Stimulated activated CD8-positive, alpha-beta memory T cell treated with anti-CD3 and anti-CD28 coated beads, Interleukin-12 subunit alpha, Interleukin-12 subunit beta, amount 100 ng/mL, for 24 hours (primary cell): ENCODE results near the gene CNN3.

Source experiments
- DNase-seq: peaks from one replicate; pipeline ENCODE4 v3.0.0-alpha.2; 2020; ENCODE audit errors: extremely low read depth

The CNN3 gene

GRCh38 chr1:94922761-94923331 lies 4.1 kb downstream of the CNN3 start:
- no peak for DNase-seq

DNA sequence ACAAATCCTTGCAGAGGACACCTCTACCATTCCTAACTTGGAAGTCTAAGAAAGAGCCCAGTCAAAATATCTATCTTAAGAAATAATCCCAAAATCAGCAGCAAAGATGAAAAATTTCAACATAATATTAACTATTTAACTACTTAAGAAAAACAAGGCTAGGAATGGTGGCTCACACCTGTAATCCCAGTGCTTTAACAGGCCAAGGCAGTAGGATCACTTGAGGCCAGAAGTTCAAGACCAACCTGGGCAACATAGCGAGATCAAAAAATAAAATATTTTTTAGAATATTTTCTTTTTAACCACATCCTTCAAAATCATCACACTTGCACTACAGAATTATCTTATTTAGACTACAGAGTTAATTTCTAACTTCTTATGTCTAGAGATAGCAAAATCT lies 4.9 kb downstream of the CNN3 start:
- DNase-seq, result no peak

DNA sequence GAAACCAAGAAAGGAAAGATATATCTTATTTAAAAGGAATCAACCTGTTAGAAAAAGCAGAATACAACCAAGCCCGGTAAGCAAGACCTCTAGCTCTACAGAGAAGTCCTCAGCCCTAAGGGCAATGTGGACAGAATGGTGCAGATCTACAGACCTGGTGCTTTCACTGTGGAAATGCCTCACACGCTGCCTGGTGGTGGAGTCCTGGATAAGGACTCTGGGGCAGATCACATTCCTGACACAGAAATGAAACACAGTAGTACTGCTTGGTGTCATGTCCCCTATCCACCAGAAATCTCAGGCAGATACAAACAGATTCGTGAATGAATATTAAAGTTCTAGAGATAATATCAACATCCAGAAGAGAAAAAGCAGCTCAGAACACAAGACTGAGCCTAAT lies 6.8 kb downstream of the CNN3 start:
- DNase-seq, result no peak

GRCh38 chr1:94919241-94920030 lies 7.5 kb downstream of the CNN3 start:
- DNase-seq, result no peak

DNA sequence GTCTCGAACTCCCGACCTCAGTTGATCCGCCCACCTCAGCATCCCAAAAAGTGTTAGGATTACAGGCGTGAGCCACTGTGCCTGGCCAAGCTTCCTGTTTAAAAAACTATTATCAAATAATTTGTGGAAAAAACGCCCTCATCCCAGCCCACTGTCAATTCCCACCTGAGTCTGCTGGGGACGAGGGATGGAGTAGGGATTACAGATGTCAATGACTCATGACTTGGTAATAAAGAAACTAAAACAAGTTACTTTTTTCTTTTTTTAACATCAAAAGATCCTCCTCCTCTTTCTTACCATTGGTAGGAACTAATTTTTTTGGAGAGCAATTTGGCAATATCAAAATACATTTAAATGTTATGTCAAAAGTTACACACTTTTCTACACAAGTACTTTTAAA lies 9.7 kb downstream of the CNN3 start:
- DNase-seq, result no peak

DNA sequence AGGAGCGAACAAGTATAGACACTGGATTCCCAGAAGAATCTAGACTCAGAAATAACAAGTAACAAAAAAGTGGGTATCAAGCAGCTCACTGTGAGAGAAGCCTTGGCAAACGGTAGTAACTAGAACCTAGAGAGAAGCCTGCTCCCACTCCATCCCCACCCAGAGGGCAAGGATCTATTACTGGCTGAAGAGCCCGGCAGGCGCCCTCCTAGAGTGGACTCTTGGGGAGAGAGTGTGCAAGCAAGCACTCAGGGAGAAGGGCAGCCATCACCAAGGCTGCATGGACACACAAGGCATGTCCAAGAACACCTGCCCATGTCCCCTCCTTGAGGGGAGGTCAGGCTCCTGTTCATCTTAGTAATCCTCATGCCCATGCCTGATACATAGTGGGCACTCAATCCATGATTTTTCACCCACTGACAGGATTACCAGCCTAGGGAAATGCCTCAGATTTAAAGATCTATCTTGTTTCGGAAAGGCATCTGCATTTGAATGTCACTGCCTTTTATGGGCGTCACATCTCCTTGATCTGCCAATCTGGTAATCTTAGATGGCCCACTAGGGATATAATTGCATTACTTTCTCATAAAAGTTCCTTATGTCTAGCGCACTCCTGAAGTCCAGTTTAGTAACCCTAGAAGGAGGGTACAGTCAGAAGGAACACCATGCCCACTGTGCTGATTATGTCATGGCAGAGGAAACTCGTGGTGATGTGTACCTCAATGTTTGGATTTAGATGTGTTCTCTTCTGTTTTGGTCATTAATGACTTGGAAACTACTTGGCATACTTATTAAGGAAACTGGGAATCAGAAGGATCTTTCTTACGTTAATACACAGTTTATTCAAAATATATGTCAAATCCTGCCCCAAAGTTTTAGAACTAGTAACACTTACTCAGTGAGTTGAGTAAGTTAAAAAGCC lies 14.4 kb downstream of the CNN3 start:
- DNase-seq, result no peak

DNA sequence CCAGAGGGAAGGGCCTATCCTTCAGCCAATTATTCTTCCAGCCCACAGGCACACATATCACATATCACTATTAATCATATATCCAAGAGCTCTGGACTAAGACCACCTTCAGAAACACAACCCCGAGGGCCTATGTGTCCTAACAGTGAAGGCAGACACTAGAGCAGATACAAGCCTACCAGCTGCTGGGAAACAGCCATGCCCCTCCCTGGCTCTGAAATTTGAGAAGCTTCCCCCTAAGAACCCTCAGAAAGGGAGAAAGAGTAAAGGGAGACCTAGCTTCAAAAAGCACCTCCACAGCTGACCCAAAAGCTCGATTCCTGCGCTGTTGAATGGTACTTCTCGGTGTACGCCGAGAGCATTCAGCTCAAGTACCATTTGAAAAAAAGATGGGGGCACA lies 17.4 kb downstream of the CNN3 start:
- no peak for DNase-seq

- DNase-seq, result no peak
Measured at GRCh38 chr1:94908965-94909364, 17.9 kb downstream of the CNN3 start.

DNA sequence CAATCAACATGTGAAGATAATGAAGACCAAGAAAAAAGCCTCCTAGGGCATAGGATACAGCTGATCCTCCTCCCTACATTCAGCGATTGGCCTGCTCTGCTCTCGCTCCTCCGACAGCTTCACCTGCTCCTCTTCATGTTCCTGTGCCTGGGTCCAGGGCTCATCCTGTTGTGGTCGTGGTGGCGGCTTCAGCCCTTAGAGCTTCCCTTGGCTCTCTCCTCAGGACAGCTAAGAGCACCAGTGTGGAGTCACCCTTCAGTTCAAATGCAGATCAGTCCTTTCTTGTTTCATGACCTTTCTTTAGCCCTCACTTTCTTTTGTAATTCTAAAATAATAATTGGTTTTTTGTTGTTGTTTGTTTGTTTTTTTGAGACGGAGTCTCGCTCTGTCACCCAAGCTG lies 18.7 kb downstream of the CNN3 start:
- DNase-seq, result no peak

- DNase-seq, result no peak
Measured at GRCh38 chr1:94907136-94907535, 19.8 kb downstream of the CNN3 start.

- DNase-seq, result no peak
Measured at GRCh38 chr1:94906382-94906781, 20.5 kb downstream of the CNN3 start.

DNA sequence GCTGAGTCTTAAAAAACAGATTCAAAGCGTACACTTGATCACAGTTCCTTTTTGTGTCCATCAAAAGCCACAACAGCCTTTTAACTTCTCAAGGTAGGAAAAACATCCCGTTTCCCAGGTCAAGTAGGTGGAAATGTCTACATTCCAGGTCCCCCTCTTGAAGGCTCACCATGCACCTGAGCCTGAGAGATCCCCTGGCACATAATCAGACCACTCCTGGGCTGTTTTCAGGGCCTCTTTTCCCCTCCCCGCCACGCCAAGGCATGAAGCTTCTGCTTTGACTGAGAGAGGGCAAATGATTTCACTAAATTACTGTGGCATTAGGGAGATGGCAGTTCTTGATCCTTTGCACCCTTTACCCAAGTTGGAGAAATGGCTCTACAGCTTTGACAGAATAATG lies 21.7 kb downstream of the CNN3 start:
- no peak for DNase-seq

GRCh38 chr1:94903280-94904009 lies 23.5 kb downstream of the CNN3 start:
- no peak for DNase-seq

- DNase-seq, result no peak
Measured at GRCh38 chr1:94901841-94902240, 25.1 kb downstream of the CNN3 start.

DNA sequence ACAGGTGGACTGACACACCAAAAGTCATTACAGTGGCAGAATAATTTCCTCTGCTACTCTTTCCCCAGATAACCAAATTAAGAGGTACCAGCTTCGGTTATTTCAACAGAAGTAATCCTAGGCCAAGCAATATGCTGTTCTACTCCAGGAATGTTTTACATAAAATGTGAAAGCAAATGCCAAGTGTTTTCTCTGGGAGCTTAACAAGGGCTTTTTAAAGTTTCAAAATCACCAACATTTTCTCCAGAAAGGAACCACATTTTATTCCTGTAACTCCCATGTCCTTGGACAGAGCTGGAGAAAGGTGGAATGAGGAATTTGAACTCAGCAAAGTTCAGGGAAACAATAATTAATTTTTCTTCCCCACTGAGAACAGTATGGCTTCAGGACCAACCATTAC lies 27.2 kb downstream of the CNN3 start:
- DNase-seq, result no peak

DNA sequence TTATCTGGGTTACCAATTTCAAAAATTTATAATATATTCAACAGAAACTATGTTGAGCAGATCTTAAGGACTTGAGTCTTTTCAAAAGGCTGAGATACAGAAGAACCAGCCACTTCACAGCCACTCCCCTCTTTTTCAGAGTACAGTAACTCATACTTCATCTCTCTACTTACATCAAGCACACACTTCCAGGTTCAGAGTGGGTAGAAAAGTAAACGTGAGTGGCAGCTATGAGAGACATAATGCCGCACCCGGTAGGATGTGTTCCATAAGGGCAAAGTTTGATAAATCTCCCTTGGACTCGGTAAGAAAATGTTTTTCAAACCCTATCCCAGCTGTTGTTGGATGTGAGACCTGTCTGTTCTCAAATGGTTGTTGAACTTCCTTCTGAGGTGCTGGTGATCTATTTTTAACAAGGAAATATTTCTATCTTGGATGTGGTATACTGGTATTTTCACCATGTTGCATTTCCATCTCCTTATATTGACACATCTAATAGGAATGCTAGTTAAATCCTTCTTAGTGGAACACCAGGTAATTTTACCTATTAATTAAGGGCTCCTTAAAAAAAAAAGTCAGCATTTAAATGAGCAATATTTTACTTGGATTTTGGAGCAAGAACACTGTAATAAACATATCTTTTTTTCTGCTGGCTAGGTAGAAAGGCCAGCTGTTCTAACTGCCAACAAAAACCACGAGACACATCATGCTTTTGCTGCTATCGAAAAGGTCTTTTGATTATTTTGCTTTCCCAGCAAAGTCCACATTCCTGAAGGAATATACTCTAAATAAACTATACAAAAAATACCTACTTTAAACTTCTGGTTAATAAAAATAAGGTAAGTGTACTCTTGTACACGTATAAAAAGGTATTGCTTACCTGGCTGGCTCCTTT lies 28.2 kb downstream of the CNN3 start:
- no peak for DNase-seq

GRCh38 chr1:94895518-94895917 lies 31.4 kb downstream of the CNN3 start:
- no peak for DNase-seq

DNA sequence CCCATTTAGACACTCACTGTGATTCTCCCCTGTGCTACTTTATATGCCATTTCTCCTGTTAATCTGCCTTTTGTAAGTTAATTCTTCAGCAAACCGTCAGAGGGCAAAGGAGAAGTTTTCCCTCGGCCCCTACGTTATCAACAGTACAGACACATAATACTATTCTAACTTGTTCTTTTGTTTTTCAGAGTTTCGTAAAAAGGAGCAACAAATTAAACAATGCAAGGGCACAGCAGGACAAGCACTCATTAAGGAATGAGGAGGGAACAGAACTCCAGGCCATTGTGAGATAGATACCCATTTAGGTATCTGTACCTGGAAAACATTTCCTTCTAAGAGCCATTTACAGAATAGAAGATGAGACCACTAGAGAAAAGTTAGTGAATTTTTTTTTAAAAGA lies 32.3 kb downstream of the CNN3 start:
- DNase-seq, result no peak

GRCh38 chr1:94892604-94893254 lies 34.2 kb downstream of the CNN3 start:
- DNase-seq, result no peak

DNA sequence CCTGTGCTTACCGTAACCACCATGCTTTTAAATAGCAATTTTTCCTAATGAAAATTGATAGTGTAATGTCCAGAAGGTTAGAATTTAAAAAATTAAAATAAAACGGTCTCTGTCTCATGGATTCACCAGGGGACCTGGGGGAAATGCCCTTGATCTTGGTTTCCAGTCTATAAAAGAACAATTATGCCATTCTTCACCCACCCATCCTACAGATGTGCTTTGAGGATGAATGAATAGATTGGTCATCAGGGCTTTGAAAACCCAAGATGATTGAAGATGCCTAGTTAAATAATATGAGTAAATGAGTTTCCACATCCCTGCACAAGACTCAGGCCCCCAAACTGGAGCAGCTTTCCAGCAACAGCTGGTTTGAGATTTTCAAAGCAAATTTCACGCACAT lies 38.7 kb downstream of the CNN3 start:
- no peak for DNase-seq
